Dermis microvascular lymphatic vessel endothelial cell (primary cell): ENCODE results near the gene PINLYP. TPM values are rescaled to one million over a fixed set of nuclear protein-coding genes. Genes with fewer than 3 reads are reported as not detected.

Experiments
- DNase-seq, 2 donors: peaks; one replicate each; pipeline versions ENCODE4 v3.0.0 to v3.0.0-alpha.2; 2010; ENCODE audit warnings: low read depth in 2 of 2
- total RNA-seq: library from RNA; depleted of rRNA; stranded (reverse); fragments of >200 nt; gene quantifications from 2 replicates; pipeline ENCODE4 v1.2.1, GENCODE V29; 2014

The PINLYP gene
- total RNA-seq, 1 donor from 2014 or later: 4.5 TPM

DNA sequence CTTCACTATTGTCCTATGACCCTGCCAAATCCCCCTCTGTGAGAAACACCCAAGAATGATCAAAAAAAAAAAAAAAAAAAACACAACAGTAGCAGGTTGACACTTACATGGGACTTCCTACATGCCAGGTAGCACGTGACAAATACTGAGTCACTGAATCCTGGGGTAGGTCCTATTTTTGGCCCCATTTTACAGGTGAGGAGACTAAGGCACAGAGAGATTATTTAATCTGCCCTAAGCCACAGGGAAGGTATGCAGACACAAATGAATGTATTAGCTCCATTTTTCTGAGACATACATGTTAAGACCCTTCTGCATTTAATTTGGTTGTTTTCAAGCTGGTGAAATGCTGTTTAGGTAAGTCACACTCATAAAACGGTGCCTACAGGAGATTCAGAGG is 26.9 kb upstream of the PINLYP start:
- no peak for DNase-seq

DNA sequence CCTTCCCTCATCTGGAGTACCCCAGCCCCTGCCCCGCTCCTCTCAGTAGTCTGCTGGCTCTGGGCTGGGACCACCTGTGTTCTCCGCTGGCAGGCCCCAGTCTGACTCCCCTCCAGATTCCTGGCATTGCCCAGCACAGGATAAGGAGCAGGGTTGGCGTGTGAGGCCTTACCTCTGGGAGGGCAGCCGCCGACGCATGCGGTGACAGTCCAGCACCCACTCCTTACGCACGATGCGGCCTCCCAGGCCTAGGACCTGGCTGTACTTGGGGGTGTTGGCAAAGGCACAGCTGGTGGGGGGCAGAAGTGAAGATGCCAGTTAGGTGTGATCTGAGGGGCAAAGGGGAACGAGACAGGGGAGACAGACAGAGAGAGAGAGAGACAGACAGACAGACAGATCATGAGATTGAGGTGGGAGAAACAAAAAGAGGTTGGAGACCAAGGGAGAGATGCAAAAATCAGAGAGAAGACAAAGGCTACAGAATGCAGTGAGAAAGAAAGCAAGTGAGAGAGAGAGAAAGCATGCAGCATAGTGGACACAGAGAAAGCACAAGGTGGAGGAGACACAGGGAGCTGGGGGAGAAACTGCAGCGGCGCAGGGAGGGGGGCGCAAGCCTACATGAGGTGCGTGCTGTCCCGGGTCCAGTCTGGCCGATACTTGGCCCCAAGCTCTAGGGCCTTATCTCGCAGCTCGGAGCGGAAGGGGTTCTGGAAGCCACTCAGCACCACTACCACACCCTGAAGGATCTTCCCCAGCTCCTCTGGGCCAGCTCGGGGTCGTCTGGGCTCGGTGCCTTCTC is 24.0 kb upstream of the PINLYP start:
- DNase-seq: no peak

DNA sequence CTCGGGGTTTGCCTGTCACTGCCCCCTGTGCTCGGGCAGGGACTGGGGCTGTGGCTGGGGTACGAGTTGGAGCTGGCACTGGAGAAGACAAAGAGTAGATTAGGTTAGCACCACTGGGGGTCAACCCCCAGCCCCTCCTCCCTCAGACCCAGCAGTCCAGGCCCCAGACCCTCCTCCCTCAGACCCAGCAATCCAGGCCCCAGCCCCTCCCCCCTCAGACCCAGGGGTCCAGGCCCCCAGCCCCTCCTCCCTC is 23.5 kb upstream of the PINLYP start:
- no peak for DNase-seq

DNA sequence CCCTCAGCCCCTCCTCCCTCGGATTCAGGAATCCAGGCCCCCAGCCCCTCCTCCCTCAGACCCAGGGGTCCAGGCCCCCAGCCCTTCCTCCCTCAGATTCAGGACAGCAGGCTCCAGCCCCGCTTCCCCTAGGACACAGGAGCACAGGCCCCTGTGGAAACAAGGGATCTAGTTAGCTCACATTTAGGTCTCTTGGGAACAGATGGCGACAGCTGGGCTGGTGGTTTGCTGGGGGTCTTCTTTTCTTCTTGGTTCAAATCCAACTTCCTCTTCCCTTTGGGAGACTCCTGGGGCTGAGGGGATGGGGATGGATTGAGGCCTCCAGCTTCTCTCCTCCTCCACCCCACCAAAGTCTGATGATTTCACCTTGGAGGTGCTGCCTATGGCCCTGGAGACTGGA is 23.0 kb upstream of the PINLYP start:
- no peak for DNase-seq

DNA sequence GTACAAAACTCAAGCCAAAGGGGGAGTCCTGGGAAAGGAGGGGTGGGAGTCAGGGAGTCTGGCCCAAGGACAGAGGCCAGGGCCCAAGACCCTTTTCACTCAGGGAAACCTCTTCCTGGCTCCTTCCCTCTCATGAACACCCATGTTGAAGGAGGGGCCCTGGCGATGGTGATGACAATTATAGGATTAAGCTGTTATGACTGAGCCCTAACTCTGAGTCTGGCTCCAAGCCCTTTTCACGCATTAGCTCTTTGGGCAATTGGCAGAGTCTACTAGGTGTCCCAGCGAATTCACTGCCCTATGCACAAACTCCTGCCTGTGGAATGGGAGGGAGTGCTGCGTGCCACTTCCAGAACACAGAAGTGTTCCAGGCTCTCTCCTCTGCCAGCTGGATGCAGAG is 21.9 kb upstream of the PINLYP start:
- DNase-seq: no peak

DNA sequence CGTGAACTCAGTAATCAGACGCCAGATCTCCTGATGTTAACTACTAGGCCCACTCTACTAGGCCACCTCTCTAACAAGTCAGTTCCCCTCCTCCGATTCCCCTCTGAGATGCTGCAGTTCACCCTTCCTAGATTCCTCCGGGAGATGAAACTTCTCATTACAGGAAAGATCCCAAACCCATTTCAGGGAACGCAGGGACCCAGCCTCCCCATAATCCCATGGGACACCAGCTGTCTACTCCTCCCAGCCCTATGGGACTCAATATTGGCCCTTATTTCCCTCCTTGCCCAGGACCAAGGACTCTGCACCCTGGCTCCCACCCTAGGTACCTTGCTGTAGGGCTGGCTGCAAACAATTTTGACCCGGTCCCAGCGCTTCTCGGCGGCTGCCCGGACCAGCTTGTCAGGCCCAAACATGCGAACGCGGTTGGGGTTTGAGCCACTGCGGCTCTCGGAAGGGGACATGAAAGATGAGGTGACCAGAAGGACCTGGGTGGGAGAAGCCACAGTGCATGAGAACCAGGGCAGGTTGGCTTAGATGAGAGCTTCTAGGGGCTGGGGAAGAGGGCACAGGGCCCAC is 21.2 kb upstream of the PINLYP start:
- no peak for DNase-seq

DNA sequence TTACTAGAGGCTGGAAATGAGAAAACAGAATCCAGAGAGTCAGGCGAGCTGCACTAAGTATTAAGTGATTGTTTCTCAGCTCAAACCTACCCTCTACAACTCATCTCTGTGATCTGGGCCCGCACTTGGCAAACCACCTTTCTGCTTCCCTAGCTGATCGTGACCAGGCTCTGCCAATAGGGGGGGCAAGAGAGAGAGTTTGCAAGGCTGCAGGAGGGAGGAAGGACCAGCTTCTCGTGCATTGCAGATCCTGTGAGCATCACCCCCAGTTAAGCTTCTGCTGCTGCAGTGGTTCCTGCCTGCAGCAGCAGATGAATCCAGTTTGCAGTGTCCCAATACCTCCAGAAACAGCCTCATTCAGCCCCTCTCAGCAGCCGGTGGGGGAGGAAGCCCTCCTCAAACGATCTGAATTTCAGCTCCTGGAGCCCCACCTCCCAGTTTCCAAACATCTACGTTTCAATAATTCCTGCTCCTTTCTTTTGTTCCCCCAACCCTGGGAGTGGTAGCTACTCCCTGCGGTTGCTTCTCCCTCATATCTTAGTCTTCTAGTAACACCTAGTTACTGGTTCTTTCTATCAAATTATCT is 20.3 kb upstream of the PINLYP start:
- DNase-seq: peak; percentile 57 to 76

DNA sequence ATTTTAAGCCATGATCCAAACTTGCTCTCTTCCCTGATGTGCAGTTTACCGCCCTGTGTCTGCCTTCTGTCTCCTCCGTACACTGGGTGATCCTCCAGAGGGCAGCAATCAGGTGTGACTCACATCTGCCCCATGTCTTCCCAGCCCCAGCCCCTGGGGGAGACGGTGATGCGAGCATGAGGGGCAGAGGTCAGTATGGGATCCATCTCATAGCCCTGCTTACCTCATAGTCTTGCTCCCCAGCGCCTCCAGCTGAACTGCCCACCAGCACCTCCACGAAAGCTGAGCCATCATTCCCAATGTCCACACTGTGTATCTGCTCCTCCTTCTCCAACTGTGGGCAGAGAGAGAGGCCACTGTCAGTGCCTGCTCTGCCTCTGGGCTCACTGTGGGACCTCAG is 14.9 kb upstream of the PINLYP start:
- DNase-seq: no peak

DNA sequence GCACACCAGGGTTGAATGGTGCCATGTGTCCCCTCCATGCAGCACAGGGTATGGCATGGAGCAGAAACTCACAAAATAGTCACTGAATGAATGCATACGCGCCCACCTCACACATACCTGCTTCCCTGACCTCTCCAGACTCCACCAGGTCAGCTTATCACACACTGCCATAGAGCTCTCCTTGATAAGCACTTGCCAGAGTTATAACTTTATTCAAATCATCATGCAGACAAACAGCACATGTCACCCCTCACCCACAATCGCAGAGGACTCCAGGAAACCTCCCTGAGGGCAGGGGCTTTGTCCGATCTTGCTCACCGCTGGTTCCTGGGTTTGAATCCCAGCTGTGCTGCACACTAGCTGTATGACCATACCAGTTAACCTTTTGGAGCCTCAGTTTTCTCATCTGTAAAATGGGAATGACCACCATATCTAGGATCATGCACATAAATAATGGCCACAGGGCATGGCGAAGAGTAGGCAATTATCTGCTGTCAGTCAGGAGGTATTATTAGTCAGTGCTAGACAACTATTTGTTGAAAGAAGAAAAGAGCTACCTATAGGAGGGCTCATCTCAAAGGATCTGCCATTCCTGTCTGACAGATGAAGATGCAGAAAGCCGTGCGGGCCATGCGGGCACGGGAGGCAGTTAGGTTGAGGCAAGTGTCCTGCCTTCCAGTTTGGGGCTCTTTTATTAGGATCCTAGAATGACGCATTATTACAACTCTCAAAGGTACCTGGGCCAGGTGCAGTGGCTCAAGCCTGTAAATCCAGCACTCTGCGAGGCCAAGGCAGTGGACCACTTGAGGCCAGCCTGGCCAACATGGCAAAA is 14.2 kb upstream of the PINLYP start:
- no peak for DNase-seq

DNA sequence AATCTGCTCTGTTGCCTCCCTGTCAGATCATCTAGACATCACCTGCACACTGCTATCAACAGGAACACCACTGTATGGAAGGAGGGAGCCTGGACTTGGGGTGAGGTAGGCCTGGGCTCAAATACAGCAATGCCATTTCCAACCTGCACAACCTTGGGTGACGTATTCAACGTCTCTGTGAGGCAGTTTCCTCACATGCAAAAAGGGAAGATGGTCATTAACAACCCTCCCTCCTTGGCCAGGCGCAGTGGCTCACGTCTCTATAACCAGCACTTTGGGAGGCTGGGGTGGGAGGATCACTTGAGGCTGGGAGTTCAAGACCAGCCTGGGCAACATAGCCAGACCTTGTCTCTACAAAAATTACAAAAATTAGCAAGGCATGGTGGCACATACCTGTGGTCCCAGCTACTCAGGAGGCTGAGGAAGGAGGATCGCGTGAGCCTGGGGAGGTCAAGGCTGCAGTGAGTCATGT is 13.3 kb upstream of the PINLYP start:
- DNase-seq: no peak

DNA sequence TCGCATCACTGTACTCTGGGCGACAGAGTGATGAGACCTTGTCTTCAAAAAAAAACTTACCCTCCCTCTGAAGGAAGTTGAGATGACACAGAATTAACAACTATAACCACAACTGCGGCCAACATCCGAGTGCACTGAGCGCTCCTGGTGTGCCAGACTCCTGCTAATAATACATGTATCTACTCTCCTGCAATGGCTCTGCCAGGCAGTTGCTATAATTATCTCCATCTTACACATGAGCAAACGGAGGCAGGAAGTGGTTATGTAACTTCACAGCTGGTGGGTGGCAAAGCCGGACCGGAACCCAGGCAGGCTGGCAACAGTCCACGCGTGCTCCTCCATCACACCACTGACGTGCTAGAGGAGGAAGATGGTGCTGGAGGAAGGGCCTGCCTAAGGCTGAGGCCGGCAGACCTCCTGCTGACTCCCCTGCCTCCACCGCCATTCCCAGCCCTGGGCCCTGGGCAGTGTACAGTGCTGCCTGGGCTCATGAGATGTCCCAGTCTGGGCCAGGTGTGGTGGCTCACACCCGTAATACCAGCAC is 12.8 kb upstream of the PINLYP start:
- DNase-seq: peak; percentile 51 to 68

DNA sequence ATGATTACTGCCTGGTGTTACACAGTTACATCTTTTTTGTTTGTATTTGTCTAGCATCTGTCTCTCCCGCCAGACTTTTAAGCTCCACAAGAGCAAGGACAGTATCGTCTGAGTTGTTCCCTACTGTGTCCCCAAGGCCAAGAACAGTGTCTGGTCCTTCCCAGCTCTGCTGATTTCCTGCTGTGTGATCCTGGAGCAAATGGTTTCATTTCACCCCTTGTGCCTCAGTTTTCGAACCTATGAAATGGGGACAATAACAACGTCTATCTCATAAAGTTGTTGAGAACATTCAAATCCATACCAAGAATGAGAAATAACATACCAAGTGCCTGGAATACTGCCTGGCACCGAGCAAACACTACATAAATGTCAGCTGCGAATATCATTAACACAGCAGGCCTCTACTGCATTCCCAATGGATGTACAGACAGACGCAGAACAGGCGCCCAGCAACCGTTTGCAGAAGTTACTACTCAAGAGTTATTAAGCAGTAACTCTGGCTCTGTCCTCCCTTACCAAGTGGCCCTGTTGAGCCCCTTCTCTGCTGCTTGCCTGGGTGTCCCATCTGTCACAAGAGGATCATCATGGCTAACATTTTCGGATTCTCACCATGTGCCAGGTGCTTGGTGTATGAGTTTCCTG is 11.7 kb upstream of the PINLYP start:
- DNase-seq: no peak

DNA sequence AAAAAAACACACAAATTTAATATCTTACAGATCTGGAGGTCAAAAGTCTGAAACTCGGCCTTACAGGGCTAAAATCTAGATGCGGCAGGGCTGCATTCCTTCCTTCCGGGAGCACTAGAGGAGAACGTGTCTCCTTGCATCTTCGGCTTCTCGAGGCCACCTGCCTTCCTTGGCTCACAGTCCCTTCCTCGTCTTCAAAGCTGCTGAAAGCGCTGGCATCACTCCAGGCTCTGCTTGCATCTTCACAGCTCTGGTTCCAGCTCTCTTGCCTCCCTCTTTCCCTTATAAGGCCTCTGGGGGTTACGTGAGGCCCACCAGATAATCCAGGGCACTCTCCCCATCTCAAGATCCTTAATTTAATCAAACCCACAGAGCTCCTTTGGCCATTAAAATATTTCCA is 10.8 kb upstream of the PINLYP start:
- DNase-seq: no peak

DNA sequence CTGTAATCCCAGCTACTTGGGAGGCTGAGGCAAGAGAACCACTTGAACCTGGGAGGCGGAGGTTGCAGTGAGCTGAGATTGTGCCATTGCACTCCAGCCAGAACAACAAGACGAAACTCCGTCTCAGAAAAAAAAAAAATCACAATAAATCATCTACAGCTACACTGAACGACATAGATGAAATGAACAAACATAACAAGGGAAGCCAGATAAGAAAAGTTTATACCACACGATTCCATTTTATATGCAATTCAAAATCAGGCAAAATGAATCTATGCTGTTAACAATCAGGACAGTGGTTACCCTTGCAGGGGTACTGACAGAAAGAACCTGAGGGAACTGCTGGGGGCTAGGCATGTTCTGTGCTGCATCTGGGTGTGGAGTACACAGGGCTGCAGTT is 5.9 kb upstream of the PINLYP start:
- DNase-seq: no peak

DNA sequence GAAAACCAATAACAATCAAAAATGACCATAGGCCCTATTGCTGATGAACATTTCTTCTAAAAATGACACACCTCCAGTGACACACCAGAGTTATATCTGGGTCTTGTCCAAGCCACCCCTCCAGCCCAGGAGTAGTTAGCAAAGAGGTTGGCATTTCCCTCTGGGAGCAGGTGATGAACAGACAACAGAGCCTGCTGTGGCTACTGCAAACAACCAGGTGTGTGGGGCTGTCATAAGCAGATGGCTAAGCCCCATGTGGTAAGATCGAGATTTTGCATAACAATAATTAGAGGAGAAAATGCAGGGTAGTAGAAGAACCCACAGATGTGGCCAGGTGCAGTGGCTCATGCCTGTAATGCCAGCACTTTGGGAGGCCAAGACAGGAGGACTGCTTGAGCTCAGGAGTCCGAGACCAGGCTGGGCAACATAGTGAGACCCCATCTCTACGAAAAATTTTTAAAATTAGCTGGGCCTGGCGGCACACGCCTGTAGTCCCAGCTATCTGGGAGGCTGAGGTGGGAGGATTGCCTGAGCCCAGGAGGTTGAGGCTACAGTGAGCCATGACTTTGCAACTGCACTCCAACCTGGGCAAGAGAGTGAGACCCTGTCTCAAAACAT is 5.3 kb upstream of the PINLYP start:
- no peak for DNase-seq

DNA sequence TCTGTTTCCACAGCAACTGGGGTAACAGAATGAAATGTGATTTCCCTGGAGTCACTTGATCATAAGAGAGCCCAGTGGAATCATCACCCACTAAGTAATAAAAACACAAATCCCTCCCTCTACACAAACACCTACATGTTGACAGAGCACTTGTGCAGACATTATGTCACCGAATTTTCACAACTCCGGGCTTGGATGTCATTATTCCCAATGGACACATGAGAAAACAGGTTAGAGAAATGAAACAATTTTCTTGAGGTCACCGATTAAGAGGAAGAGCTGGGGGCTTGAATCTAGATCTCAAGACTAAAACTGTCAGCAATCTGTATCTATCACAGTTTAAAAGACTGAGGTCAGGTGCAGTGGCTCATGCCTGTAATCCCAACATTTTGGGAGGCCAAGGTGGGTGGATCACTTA is 3.4 kb upstream of the PINLYP start:
- no peak for DNase-seq

DNA sequence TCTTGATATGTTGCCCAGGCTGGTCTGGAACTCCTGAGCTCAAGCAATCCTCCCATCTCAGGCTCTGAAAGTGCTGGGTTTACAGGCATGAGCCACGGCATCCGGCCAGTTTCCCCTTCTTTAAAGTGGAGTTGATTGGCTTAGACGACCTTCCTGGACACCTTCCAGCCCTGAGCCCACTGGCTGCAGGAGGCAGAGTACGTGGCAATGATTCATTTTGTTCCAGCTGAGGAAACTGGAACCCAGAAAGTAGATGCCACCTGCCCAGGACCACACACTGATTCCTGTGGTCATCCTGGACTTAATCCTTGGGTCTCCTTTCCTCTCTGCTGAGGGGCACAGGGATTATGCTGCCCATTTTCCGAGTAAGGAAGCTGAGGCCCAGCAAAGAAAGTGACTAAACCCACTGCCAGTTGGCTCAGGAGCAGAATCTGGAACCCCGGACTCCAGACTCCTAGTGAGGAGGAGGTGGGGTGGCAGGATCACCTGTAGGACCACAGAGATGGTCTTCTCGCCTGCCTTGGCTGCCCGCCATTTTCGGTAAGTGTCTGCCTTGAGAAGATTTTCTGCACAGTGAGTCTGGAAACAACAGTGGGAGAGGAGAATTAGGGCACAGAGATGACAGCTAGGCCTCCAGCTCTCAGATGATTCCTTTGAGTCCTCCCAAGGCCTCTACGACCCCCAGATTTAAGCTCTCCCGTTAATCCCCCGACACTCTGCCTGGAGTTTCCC is 1.0 kb upstream of the PINLYP start:
- peak in 1 of 2 donors; percentile 90 for DNase-seq

DNA sequence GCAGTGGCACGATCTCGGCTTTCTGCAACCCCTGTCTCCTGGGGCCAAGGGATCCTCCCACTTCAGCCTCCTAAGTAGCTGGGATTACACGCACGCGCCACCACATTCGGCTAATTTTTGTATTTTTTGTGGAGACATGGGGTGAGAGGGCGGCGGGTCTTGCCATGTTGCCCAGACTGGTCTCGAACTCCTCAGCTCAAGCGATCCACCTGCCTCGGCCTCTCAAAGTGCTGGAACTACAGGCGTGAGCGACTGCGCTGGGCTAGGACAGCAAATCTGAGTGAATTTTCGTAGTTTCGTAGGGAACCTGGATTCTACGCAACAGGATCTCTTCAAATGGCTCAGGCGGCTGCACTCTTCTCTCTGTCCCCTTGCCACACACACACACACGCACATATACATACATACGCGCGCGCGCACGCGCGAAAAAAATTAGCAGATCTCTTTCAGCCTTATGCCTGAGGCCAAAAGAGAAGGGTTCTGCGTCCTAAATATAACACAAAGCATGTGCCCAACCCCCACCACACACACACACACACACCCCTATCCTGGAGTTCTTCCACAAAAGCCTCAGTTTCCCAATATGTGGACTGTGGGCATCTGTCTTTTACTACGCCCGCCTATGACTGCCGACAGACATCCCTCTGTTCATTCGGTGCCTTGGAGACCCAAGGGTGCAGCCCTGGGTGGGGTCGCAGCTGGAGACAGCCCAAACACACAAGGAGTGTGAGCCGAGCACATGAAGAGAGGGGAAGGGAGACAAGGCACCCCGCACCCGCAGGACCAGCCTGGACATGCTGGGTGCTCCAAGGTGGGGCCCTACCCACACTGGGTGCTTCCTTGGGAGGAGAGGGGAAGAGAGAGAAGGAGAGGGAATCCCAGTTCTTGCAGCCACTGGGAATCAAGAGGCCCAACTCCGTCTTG is 616 bp downstream of the PINLYP start:
- DNase-seq: no peak

DNA sequence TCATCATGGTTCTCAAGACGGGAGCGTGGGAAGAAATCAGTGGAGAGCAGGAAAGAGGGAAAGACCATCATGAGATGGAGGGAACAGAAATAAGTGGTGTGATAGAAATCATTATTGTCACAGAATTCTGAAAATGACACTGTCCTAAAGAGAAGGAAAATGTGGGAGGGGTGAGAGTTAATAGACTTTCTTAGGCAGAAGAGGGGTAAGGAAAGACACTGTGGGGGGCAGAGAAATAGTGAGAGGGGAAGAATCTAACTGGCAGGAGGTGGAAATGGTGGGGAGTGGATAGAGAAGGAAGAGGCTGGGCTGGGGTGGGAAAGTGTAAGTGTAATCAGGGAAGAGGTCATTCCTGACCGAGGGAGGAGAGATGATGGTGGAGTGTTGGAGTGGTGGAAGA is 3.2 kb downstream of the PINLYP start:
- no peak for DNase-seq
